GM19467 (cell line): ENCODE results near the gene TF.

Source experiments
- ATAC-seq: cut with Tn5 transposase; IDR thresholded peaks from one replicate; pipeline ENCODE4 v1.9.1; 2021; ENCODE audit warnings: mild to moderate bottlenecking, moderate library complexity; ENCODE audit not compliant: unreplicated experiment

Gene TF

GRCh38 chr3:133746712-133747066 is 496 bp downstream of the TF start:
- ATAC-seq: no peak

DNA sequence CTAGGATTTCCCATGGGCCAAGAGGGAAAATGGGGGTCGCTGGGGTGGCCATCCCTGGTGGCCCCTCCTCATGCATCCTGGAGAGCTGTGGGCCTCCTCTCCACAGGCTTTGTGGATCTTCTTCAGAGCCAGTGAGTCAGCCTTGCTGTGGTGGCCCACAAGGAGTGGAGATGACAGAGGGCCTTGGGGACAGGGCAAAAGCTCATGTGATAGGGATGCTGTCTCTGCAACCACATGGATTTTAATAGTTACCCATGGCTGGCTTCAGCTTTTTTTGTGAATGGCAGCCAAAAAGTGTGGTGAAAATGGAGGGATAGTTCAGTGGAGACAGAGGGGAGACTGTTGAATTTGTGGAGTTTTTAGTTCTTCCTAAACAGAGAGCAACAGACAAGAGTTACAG is 1.2 kb downstream of the TF start:
- ATAC-seq: no peak

GRCh38 chr3:133747907-133748639 is 1.9 kb downstream of the TF start:
- ATAC-seq: no peak

DNA sequence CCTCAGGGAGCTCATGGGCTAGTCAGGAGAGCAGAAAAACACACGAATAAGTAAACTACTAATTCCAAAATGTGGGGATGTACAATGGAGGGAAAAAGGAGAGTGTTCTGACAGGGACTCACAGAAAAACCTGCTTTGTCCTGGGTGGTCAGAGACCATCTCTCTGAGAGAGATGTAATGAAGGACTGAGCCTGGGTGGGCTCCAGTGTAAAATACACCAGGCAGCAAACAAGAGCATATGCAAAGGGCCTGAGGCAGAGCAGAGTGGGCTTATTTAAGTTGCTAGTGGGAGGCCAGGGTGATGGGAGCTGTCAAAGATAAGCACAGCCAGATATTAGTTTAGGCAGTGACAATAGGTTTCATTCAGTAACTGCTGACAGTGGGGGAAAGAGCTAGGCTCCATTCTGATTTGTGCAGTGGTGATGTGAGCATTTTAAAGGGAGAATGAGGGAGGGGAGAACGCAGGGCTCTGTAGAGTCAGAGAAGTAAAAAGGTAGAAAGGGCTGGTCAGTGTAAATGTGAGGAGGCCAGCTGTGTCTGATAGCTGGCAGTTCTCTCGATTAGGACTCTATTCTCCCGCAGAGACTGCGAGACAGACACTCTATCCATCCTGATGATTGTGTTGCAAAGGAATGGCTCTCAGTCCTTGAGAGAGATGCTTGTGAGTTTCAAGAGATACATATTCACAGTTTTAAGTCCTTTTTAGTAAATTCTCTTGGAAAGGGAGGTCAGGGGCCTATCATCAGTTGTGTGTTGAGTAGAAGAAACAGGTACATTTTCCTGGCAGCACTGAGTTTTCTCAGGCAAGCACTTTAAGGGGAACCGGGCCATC is 3.5 kb downstream of the TF start:
- no peak for ATAC-seq

GRCh38 chr3:133750259-133750656 is 4.1 kb downstream of the TF start:
- no peak for ATAC-seq

- ATAC-seq: no peak
Observed at GRCh38 chr3:133753107-133753778, 7.0 kb downstream of the TF start.

DNA sequence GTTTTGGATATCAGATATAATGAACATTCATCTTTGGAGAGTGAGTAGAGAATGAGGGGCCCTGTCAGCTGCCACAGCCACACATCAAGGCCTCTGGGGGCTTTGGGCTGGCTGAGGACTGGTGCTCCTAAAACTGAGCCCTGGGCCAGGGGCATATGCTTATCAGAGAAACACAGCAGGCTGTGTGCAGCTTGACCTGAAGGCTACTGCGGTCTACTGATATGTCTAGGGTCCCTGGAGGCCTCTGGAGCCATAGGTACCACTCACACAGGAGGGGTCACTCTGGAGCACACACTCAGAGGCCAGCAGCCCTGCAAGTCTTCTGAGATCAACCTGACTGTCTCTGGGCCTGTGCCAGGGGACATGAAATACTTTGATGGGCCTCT is 7.6 kb downstream of the TF start:
- ATAC-seq: no peak

- ATAC-seq: no peak
Observed at GRCh38 chr3:133754455-133754854, 8.3 kb downstream of the TF start.

- ATAC-seq: no peak
Observed at GRCh38 chr3:133754973-133755828, 9.0 kb downstream of the TF start.

- no peak for ATAC-seq
Observed at GRCh38 chr3:133756716-133757694, 10.8 kb downstream of the TF start.

DNA sequence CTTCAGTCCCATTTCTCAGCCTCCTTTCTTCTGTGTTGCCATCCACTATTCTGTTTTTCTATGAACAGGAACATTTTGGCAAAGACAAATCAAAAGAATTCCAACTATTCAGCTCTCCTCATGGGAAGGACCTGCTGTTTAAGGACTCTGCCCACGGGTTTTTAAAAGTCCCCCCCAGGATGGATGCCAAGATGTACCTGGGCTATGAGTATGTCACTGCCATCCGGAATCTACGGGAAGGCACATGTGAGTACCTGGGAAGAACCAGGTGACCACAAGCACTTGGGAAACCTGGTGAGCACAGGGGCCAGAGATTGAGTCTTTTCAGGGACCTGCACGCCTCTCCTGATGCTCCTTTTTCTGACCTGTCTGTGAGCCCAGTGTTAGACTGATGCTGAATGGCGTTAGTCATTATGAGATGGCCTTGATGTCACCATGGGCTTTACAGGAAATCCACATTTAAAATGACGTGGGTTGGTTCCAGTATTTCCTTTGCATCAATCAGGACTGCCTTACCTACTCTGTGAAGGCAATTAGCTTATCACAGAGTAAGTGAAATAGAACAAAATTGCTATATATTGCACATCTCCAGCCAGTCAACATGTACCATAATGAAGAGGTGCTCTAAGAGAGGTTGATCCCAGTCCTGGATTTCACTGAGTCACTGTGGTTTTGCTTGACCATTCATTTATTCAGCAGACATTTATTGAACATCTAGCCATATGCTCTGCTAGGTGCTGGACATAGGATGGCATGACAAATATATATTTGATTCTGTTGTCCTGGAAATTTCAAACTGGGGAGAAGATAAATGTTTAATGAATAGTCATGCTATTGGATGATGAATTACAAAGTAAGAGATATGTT is 11.7 kb downstream of the TF start:
- ATAC-seq: no peak

- no peak for ATAC-seq
Observed at GRCh38 chr3:133758568-133758928, 12.4 kb downstream of the TF start.

GRCh38 chr3:133758964-133759739 is 13.0 kb downstream of the TF start:
- no peak for ATAC-seq

GRCh38 chr3:133759740-133760305 is 13.6 kb downstream of the TF start:
- no peak for ATAC-seq

GRCh38 chr3:133760916-133761315 is 14.7 kb downstream of the TF start:
- ATAC-seq: no peak

- ATAC-seq: no peak
Observed at GRCh38 chr3:133761605-133762484, 15.7 kb downstream of the TF start.

- ATAC-seq: no peak
Observed at GRCh38 chr3:133762539-133762938, 16.3 kb downstream of the TF start.
